GM12878 (cell line): ENCODE data around the gene CCR5. TPM values are rescaled to one million over a fixed set of nuclear protein-coding genes. Genes with fewer than 3 reads are reported as not detected.

ENCODE experiments used
- ATAC-seq: fragments of 200-7000 bp; cut with Tn5 transposase; 3 replicates; pipeline ENCODE4 v1.9.1; 2020; ENCODE audit warnings: mild to moderate bottlenecking, moderate library complexity
- BruUV-seq: library from RNA; stranded (reverse); fragments of 400-500 nt; replicated peaks from 2 replicates; lab custom pipeline; 2021; lab: Mats Ljungman, UMichigan
- CTCF ChIA-PET: fragments of 300-600 bp; sonication (Branson Sonifier 250); formaldehyde crosslinking; extraction: SDS; loops from one replicate; lab custom pipeline; 2021; ENCODE audit warnings: inconsistent platforms; lab: Yijun Ruan, JAX
- POLR2A ChIA-PET: fragments of 350-600 bp; formaldehyde crosslinking; extraction: SDS; loops from one replicate; lab custom pipeline; 2021; ENCODE audit warnings: inconsistent platforms; lab: Charles Lee
- RAD21 ChIA-PET: fragments of 300-600 bp; sonication (Branson Sonifier 250); formaldehyde crosslinking; loops from one replicate; lab custom pipeline; 2023; ENCODE audit warnings: antibody characterized with exemption; ENCODE audit not compliant: unreplicated experiment; lab: Charles Lee
- SMC1A ChIA-PET: fragments of 300-600 bp; sonication (Branson Sonifier 250); formaldehyde crosslinking; loops from one replicate; lab custom pipeline; 2023; ENCODE audit not compliant: unreplicated experiment, uncharacterized antibody; lab: Charles Lee
- DNase-seq: peaks from one replicate; pipeline ENCODE4 v3.0.0-alpha.2; 2011; ENCODE audit warnings: low read depth, low spot score
- FAIRE-seq: peaks from 3 replicates; lab custom pipeline; 2011; peaks lifted over from hg19 to GRCh38; lab: Jason Lieb, UNC
- H2AFZ ChIP-seq: 2 replicates; pipeline ENCODE4 v1.6.0; 2011; ENCODE audit warnings: low read depth, low read length, control low read depth; ENCODE audit not compliant: control insufficient read depth
- H3K27ac ChIP-seq: 2 replicates; pipeline ENCODE4 v1.5.1; 2011; ENCODE audit warnings: control low read depth; ENCODE audit not compliant: control insufficient read depth, insufficient read depth
- H3K27me3 ChIP-seq, 2 experiments: replicated peaks in 1 of 2; 2 replicates each; pipeline versions ENCODE4 v1.6.0 to v1.6.1; 2011; ENCODE audit warnings: low read length in 1 of 2; ENCODE audit not compliant: control insufficient read depth in 2 of 2, insufficient read depth in 2 of 2
- H3K36me3 ChIP-seq, 2 experiments: 2 replicates each; pipeline ENCODE4 v1.5.1; 2011; ENCODE audit warnings: low read length in 1 of 2; ENCODE audit not compliant: control insufficient read depth in 2 of 2, insufficient read depth in 2 of 2
- H3K4me1 ChIP-seq: 2 replicates; pipeline ENCODE4 v1.6.1; 2011; ENCODE audit warnings: mild to moderate bottlenecking, low read length, moderate library complexity, mixed read lengths; ENCODE audit not compliant: control insufficient read depth, insufficient read depth
- H3K4me2 ChIP-seq: 2 replicates; pipeline ENCODE4 v1.6.0; 2011; ENCODE audit warnings: control low read depth; ENCODE audit not compliant: control insufficient read depth, insufficient read depth
- H3K4me3 ChIP-seq: fragments of 200-600 bp; sonication (generic); 2 replicates; pipeline ENCODE4 v1.5.1; 2016
- H3K79me2 ChIP-seq: 2 replicates; pipeline ENCODE4 v1.6.0; 2011; ENCODE audit warnings: low read length; ENCODE audit not compliant: control insufficient read depth, insufficient read depth
- H3K9ac ChIP-seq: 2 replicates; pipeline ENCODE4 v1.8.0; 2011; ENCODE audit warnings: low read length, control low read depth, mixed read lengths; ENCODE audit not compliant: control insufficient read depth, insufficient read depth
- H3K9me3 ChIP-seq: replicated peaks from 3 replicates; pipeline ENCODE4 v1.5.1; 2011; ENCODE audit warnings: mild to moderate bottlenecking, low read length; ENCODE audit not compliant: control insufficient read depth, insufficient read depth
- H4K20me1 ChIP-seq: 2 replicates; pipeline ENCODE4 v1.6.0; 2011; ENCODE audit not compliant: control insufficient read depth, insufficient read depth
- ATF7 ChIP-seq: fragments of 450-650 bp; IDR thresholded peaks from 2 replicates; pipeline ENCODE4 v1.6.1; 2016; ENCODE audit warnings: low read depth, mild to moderate bottlenecking
- BHLHE40 ChIP-seq, 2 experiments: fragments of 450-650 bp in 1 of 2; IDR thresholded peaks; 2 replicates each; pipeline ENCODE4 v1.6.1; 2011 to 2017; ENCODE audit warnings: low read depth in 2 of 2, borderline replicate concordance in 1 of 2, improper control_type of control experiment in 1 of 2, low read length in 1 of 2, mild to moderate bottlenecking in 1 of 2
- CREM ChIP-seq: IDR thresholded peaks from 2 replicates; pipeline ENCODE4 v1.6.1; 2014; ENCODE audit warnings: antibody characterized with exemption, low read depth
- EZH2 ChIP-seq: IDR thresholded peaks from 2 replicates; pipeline ENCODE4 v1.6.1; 2012; ENCODE audit warnings: low read depth, mild to moderate bottlenecking, control low read depth, inconsistent platforms, low read length, borderline replicate concordance; ENCODE audit not compliant: control insufficient read depth
- FOS ChIP-seq: IDR thresholded peaks from 3 replicates; pipeline ENCODE4 v1.6.1; 2011; ENCODE audit warnings: borderline replicate concordance; ENCODE audit not compliant: insufficient read length; ENCODE audit errors: extremely low read depth
- HDAC6 ChIP-seq: fragments of 200-600 bp; sonication (generic); IDR thresholded peaks from one replicate; pipeline ENCODE4 v1.8.0; 2017; ENCODE audit warnings: antibody characterized with exemption; ENCODE audit not compliant: unreplicated experiment
- MTA3 ChIP-seq: IDR thresholded peaks from 2 replicates; pipeline ENCODE4 v1.6.1; 2012; ENCODE audit warnings: low read length, inconsistent platforms, borderline replicate concordance
- STAT1 ChIP-seq: fragments of 450-650 bp; conservative IDR thresholded peaks from 2 replicates; pipeline ENCODE4 v1.6.1; 2014; ENCODE audit warnings: antibody characterized with exemption, mild to moderate bottlenecking
- TCF7 ChIP-seq: IDR thresholded peaks from 2 replicates; pipeline ENCODE4 v1.6.1; 2014; ENCODE audit warnings: antibody characterized with exemption, borderline replicate concordance
- ZNF384 ChIP-seq: IDR thresholded peaks from 2 replicates; pipeline ENCODE4 v1.6.1; 2012; ENCODE audit warnings: low read depth, mild to moderate bottlenecking, low read length, improper control_type of control experiment, borderline replicate concordance
- ZNF622 ChIP-seq: fragments of 450-650 bp; IDR thresholded peaks from 2 replicates; pipeline ENCODE4 v1.6.1; 2017; ENCODE audit warnings: mild to moderate bottlenecking, inconsistent platforms
- WGBS: methylation state at CpG from one replicate; pipeline ENCODE4 v1.1.6; 2016; ENCODE audit warnings: low lambda C conversion rate; ENCODE audit not compliant: insufficient replicate concordance, insufficient coverage; ENCODE audit errors: missing lambda C conversion rate; 5-methylcytosine and 5-hydroxymethylcytosine counted together
- in situ Hi-C: fragments of 300-500 bp; cut with MboI; formaldehyde crosslinking; loops from 9 replicates; pipeline ENCODE4 v1.14.3; 2018; ENCODE audit warnings: mixed read lengths
- intact Hi-C: fragments of 100-400 bp; cut with micrococcal nuclease; formaldehyde crosslinking; loops from one replicate; pipeline ENCODE4 v1.14.2; 2022; ENCODE audit not compliant: unreplicated experiment
- polyA plus RNA-seq, 11 experiments: library from polyadenylated mRNA; depleted of rRNA in 4 of 11; unstranded in 6 of 11; stranded (reverse) in 5 of 11; fragments of >200 nt; fragmentation: Nextera tagmentation in 4 of 11; fragmentation: Illumina TruSeq in 1 of 11; extraction: Ambion mirVana in 4 of 11; extraction: Trizol in 1 of 11; gene quantifications; 1 replicate in 1 of 11; 2 replicates in 10 of 11; pipeline versions ENCODE4 v1.2.1 to v1.2.3, GENCODE V29; 2011 to 2016; ENCODE audit warnings: inconsistent platforms in 2 of 11, missing spikeins in 2 of 11, low read depth in 1 of 11
- total RNA-seq, 4 experiments: library from RNA; depleted of rRNA in 3 of 4; stranded (reverse); fragments of >200 nt in 3 of 4; fragmentation: Illumina TruSeq in 1 of 4; extraction: Trizol in 1 of 4; gene quantifications; 2 replicates each; pipeline versions ENCODE4 v1.2.1 to v1.2.3, GENCODE V29; 2013 to 2021
- TF ChIP-seq, protein P1 (sequence below): fragments of 450-650 bp; IDR thresholded peaks from 2 replicates; pipeline ENCODE4 v1.6.1; 2016; ENCODE audit warnings: mild to moderate bottlenecking
- TF ChIP-seq, protein P2 (sequence below): IDR thresholded peaks from 2 replicates; pipeline ENCODE4 v1.6.1; 2012; ENCODE audit warnings: improper control_type of control experiment, low read depth, low read length; ENCODE audit not compliant: insufficient replicate concordance
- TF ChIP-seq, protein P3 (sequence below): fragments of 450-650 bp; IDR thresholded peaks from 2 replicates; pipeline ENCODE4 v1.6.1; 2018; ENCODE audit warnings: borderline replicate concordance, mild to moderate bottlenecking; ENCODE audit not compliant: partially characterized antibody

Gene CCR5
- total and polyA plus RNA-seq, 10 of the 15 experiments (the other 5 are each of a cell fraction or from before 2014, with no cell fraction given) = 0.17 to 1.6 (median 0.82) TPM; not detected in 1

DNA sequence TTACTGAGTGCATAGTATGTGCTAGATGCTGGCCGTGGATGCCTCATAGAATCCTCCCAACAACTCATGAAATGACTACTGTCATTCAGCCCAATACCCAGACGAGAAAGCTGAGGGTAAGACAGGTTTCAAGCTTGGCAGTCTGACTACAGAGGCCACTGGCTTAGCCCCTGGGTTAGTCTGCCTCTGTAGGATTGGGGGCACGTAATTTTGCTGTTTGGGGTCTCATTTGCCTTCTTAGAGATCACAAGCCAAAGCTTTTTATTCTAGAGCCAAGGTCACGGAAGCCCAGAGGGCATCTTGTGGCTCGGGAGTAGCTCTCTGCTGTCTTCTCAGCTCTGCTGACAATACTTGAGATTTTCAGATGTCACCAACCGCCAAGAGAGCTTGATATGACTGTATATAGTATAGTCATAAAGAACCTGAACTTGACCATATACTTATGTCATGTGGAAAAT lies 1.0 kb upstream of the CCR5 start:
- POLR2A ChIA-PET = interaction anchor here (0.8 to 5.9 kb wide), 12 partner anchors 10 to 282 kb away, joined by 3 to 22 read pairs (median 6); partner anchors contain the start of gene CCR1
- Histone ChIP-seq H2AFZ (no peak overlapping the region), H3K4me3 (no peak overlapping the region), H3K9me3 (no peaks in the 10 kb centered on the region), H3K9ac (no peak overlapping the region), H4K20me1 (no peaks in the 10 kb centered on the region), H3K4me2 (peak overlapping the region; percentile 63), H3K27me3 (peaks cover 0 to 3% of the 10 kb centered on the region in 2 experiments; a peak in 2 of 4 replicates), H3K4me1 (peaks cover 14% of the 10 kb centered on the region), H3K27ac (0 out of 2 replicates have a peak overlapping the region, but pooled peaks have one; percentile 53), H3K79me2 (no peaks in the 10 kb centered on the region), H3K36me3 (no peaks in the 10 kb centered on the region)
- SMC1A ChIA-PET = interaction anchor here (0.6 to 15.8 kb wide), 43 partner anchors 8 to 488 kb away, joined by 3 to 581 read pairs (median 7); partner anchors contain the start of genes CCR1 and CCR2
- no TSS peak for BruUV-seq
- FAIRE-seq (peak; percentile 88), DNase-seq (no peak), ATAC-seq (peak; percentile 83)
- CTCF ChIA-PET = interaction anchor here (0.6 to 21.1 kb wide), 44 partner anchors 8 to 433 kb away, joined by 3 to 714 read pairs (median 7); partner anchors contain the start of genes CCR1 and CCR3
- 1% methylated on average over 6 of the region's 6 CpGs for WGBS
- intact Hi-C loops (loop anchor here (10.0 kb wide), 1 partner anchor 185 kb away; no protein-coding TSS in a partner anchor), in situ Hi-C loops (loop anchor here (5.0 to 10.0 kb wide), 4 partner anchors 157 to 605 kb away; no protein-coding TSS in a partner anchor)
- RAD21 ChIA-PET = interaction anchor here (0.6 to 13.5 kb wide), 42 partner anchors 9 to 489 kb away, joined by 3 to 421 read pairs (median 7); partner anchors contain the start of genes CCR1, CCR2 and CXCR6
- TF ChIP-seq, protein P1, sequence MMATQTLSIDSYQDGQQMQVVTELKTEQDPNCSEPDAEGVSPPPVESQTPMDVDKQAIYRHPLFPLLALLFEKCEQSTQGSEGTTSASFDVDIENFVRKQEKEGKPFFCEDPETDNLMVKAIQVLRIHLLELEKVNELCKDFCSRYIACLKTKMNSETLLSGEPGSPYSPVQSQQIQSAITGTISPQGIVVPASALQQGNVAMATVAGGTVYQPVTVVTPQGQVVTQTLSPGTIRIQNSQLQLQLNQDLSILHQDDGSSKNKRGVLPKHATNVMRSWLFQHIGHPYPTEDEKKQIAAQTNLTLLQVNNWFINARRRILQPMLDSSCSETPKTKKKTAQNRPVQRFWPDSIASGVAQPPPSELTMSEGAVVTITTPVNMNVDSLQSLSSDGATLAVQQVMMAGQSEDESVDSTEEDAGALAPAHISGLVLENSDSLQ = no peak
- peak; percentile 74 for TF ChIP-seq ATF7
- peak in 1 of 2 experiments; percentile 16; a peak in 1 of 4 replicates for TF ChIP-seq BHLHE40 (IDR thresholded peaks at IDR 0.05; ENCODE audit: borderline replicate concordance in 1 of 2, low read depth in 2 of 2, low read length in 1 of 2)
- no peak for TF ChIP-seq HDAC6
- no peak for TF ChIP-seq STAT1
- TF ChIP-seq TCF7 = no peak
- peak; percentile 60 for TF ChIP-seq CREM
- TF ChIP-seq, protein P2, sequence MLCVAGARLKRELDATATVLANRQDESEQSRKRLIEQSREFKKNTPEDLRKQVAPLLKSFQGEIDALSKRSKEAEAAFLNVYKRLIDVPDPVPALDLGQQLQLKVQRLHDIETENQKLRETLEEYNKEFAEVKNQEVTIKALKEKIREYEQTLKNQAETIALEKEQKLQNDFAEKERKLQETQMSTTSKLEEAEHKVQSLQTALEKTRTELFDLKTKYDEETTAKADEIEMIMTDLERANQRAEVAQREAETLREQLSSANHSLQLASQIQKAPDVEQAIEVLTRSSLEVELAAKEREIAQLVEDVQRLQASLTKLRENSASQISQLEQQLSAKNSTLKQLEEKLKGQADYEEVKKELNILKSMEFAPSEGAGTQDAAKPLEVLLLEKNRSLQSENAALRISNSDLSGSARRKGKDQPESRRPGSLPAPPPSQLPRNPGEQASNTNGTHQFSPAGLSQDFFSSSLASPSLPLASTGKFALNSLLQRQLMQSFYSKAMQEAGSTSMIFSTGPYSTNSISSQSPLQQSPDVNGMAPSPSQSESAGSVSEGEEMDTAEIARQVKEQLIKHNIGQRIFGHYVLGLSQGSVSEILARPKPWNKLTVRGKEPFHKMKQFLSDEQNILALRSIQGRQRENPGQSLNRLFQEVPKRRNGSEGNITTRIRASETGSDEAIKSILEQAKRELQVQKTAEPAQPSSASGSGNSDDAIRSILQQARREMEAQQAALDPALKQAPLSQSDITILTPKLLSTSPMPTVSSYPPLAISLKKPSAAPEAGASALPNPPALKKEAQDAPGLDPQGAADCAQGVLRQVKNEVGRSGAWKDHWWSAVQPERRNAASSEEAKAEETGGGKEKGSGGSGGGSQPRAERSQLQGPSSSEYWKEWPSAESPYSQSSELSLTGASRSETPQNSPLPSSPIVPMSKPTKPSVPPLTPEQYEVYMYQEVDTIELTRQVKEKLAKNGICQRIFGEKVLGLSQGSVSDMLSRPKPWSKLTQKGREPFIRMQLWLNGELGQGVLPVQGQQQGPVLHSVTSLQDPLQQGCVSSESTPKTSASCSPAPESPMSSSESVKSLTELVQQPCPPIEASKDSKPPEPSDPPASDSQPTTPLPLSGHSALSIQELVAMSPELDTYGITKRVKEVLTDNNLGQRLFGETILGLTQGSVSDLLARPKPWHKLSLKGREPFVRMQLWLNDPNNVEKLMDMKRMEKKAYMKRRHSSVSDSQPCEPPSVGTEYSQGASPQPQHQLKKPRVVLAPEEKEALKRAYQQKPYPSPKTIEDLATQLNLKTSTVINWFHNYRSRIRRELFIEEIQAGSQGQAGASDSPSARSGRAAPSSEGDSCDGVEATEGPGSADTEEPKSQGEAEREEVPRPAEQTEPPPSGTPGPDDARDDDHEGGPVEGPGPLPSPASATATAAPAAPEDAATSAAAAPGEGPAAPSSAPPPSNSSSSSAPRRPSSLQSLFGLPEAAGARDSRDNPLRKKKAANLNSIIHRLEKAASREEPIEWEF = no peak
- no peak for TF ChIP-seq ZNF622
- TF ChIP-seq ZNF384 = no peak
- TF ChIP-seq FOS = no peak
- no peak for TF ChIP-seq EZH2
- TF ChIP-seq, protein P3, sequence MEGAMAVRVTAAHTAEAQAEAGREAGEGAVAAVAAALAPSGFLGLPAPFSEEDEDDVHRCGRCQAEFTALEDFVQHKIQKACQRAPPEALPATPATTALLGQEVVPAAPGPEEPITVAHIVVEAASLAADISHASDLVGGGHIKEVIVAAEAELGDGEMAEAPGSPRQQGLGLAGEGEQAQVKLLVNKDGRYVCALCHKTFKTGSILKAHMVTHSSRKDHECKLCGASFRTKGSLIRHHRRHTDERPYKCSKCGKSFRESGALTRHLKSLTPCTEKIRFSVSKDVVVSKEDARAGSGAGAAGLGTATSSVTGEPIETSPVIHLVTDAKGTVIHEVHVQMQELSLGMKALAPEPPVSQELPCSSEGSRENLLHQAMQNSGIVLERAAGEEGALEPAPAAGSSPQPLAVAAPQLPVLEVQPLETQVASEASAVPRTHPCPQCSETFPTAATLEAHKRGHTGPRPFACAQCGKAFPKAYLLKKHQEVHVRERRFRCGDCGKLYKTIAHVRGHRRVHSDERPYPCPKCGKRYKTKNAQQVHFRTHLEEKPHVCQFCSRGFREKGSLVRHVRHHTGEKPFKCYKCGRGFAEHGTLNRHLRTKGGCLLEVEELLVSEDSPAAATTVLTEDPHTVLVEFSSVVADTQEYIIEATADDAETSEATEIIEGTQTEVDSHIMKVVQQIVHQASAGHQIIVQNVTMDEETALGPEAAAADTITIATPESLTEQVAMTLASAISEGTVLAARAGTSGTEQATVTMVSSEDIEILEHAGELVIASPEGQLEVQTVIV = no peak
- peak; percentile 76; the same call in 1 of the 2 replicates for TF ChIP-seq MTA3
